DMS153 (cell line): ENCODE measurements around the gene TSPAN3.

ENCODE experiments used
- DNase-seq: peaks from one replicate; lab custom pipeline; 2025; lab: John Stamatoyannopoulos, UW

The TSPAN3 gene

GRCh38 chr15:77084436-77084835 lies 13.5 kb upstream of the TSPAN3 start:
- no peak for DNase-seq

- peak; percentile 75 for DNase-seq
Observed at GRCh38 chr15:77083381-77084160, 12.7 kb upstream of the TSPAN3 start.

- DNase-seq = no peak
Observed at GRCh38 chr15:77081971-77082370, 11.1 kb upstream of the TSPAN3 start.

GRCh38 chr15:77076323-77076915 lies 5.5 kb upstream of the TSPAN3 start:
- no peak for DNase-seq

- DNase-seq = no peak
Observed at GRCh38 chr15:77075528-77075927, 4.6 kb upstream of the TSPAN3 start.

- no peak for DNase-seq
Observed at GRCh38 chr15:77074350-77074749, 3.4 kb upstream of the TSPAN3 start.

GRCh38 chr15:77071305-77072223 lies 655 bp upstream of the TSPAN3 start:
- no peak for DNase-seq

GRCh38 chr15:77070180-77070494 lies 772 bp downstream of the TSPAN3 start:
- DNase-seq = no peak

GRCh38 chr15:77069521-77070121 lies 1.3 kb downstream of the TSPAN3 start:
- DNase-seq = no peak

- no peak for DNase-seq
Observed at GRCh38 chr15:77068633-77069032, 2.3 kb downstream of the TSPAN3 start.

- no peak for DNase-seq
Observed at GRCh38 chr15:77067691-77068367, 3.1 kb downstream of the TSPAN3 start.

GRCh38 chr15:77066971-77067690 lies 3.8 kb downstream of the TSPAN3 start:
- peak; percentile 29 for DNase-seq

GRCh38 chr15:77064539-77065308 lies 6.2 kb downstream of the TSPAN3 start:
- DNase-seq = no peak

- DNase-seq = no peak
Observed at GRCh38 chr15:77064063-77064462, 6.8 kb downstream of the TSPAN3 start.

GRCh38 chr15:77063249-77063648 lies 7.7 kb downstream of the TSPAN3 start:
- DNase-seq = no peak

- DNase-seq = no peak
Observed at GRCh38 chr15:77060546-77060945, 10.4 kb downstream of the TSPAN3 start.

- no peak for DNase-seq
Observed at GRCh38 chr15:77059786-77060361, 11.0 kb downstream of the TSPAN3 start.

- DNase-seq = no peak
Observed at GRCh38 chr15:77058468-77058867, 12.4 kb downstream of the TSPAN3 start.

- DNase-seq = no peak
Observed at GRCh38 chr15:77057685-77058084, 13.2 kb downstream of the TSPAN3 start.

- no peak for DNase-seq
Observed at GRCh38 chr15:77057072-77057471, 13.8 kb downstream of the TSPAN3 start.
